CD4-positive, alpha-beta T cell treated with Interferon alpha-2 for 1 hour (primary cell): Measurements from ENCODE around the gene EPC1.

Source experiments
- DNase-seq, 2 donors: peaks; one replicate each; pipeline ENCODE4 v3.0.0-alpha.2; 2020 to 2022

EPC1 gene

GRCh38 chr10:32330214-32330613 lies 16.7 kb downstream of the EPC1 start:
- DNase-seq = no peak

- no peak for DNase-seq
Observed at GRCh38 chr10:32329061-32329460, 17.9 kb downstream of the EPC1 start.

- DNase-seq = peak in 1 of 2 donors; percentile 23
Observed at GRCh38 chr10:32328499-32328898, 18.5 kb downstream of the EPC1 start.

DNA sequence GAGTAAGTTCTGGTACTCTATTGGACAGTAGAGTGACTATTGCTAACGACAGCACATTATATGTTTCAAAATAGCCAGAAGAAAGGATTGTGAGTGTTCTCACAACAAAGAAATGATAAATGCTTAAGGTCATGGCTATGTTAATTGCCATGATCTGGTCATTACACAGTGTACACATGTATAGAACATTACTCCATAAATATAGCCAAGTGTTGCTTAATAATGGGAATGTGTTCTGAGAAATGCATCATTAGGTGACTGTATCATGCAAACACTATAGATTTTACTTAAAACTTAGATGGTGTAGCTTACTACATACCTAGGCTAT lies 19.6 kb downstream of the EPC1 start:
- DNase-seq = no peak

DNA sequence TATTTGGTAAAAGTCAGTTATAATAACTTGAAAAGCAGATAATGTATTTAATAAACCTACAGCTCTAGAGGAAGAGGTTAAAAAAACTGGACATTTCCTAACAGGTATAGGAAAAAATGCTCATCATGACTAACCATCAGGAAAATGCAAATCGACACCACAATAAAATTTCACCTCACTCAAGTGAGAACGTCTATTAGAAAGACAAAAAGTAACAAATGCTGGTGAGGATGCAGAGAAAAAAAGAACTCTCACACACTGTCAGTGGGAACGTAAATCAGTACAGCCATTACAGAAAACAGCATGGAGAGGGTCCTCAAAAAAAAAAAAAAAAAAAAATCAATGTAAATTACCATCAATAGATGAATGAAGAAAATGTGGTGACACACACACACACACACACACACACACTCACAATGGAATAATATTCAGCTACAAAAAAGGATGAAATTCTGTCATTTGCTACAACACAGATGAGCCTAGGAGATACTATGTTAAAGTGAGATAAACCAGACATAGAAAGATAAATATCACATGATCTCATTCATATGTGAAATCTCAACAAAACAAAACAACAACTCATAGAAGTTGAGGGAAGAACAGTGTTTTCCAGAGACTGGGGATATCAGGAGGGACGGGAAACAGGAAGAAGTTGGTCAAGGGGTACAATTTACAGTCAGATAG lies 20.1 kb downstream of the EPC1 start:
- no peak for DNase-seq

DNA sequence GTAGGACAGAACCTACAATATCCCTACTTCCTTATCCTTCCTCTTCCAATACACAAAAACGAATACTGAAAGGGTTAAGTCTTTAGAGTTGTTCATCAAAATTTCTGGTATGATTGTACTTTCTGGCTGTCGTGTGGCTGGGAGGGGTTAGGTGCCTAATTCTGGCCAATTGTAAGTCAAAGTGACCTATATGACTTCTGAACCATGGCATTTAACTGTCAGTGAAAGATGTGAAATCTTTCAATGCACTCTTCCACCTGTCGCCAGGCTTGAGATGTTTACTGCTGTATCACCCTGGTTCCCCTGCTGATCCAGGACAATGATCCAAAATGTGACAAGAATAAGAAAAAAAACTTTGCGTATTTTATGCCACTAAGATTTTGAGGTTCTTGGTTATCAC lies 20.8 kb downstream of the EPC1 start:
- DNase-seq = no peak

DNA sequence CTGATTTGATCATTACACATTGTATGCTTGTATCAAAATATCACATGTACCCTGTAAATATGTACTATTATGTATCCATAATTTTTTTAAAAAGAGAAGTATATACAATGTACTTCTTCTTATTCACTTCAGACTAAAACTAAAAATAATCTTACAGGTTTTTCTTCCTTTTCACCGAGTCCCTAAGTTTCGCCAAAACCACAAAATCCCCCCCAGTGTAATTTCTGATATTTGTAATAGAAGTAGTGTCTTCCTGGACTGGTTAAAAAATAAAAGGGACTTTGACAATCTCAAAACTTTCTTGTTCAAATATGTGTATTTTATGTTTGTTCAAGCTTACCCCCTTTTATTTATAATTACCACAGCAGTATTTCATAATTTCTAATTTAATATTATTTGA lies 23.9 kb downstream of the EPC1 start:
- DNase-seq = no peak

GRCh38 chr10:32321016-32321631 lies 25.8 kb downstream of the EPC1 start:
- no peak for DNase-seq

- DNase-seq = peak; percentile 27 to 52
Observed at GRCh38 chr10:32318476-32318896, 28.5 kb downstream of the EPC1 start.

GRCh38 chr10:32317795-32318357 lies 29.1 kb downstream of the EPC1 start:
- DNase-seq = peak in 1 of 2 donors; percentile 39

DNA sequence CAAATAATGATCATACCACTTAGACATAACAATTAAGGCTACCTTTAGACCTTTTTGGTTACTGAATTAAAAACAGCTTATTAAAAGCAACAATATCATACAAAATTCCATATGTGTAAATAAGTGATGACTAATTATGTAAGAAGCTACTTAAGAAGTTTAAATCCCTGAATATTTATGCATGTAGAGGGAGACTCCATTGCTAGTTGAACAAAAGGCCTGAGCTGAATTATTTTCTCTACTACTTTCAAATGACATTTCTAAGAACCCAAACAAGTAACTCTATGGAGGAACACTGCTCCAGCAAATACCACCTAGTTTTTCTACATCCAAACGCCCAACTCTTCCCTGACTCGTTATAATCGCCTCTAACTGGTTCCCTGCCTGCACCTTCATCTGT lies 31.5 kb downstream of the EPC1 start:
- DNase-seq = no peak

GRCh38 chr10:32314588-32314987 lies 32.4 kb downstream of the EPC1 start:
- no peak for DNase-seq

DNA sequence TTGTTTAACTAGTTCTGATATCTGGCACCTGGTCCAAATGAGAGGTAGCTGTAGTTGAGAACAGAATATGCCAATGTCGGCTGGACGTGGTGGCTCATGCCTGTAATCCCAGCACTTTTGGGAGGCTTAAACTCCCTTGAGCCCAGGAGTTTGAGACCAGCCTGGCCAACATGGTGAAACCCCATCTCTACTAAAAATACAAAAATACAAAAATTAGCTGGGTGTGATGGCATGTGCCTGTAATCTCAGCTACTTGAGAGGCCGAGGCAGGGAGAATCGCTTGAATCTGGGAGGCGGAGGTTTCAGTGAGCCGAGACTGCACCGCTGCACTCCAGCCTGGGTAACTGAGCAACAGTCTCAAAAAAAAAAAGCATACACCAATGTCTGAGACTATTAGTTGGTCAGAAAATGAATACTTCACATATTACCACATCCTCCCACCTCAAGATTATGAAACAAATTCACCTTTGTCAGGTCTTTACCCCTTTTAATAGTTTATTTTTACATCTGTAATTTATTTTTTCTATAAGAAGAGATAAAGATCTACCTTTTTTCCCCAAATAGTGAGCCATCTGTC lies 38.8 kb downstream of the EPC1 start:
- DNase-seq = peak in 1 of 2 donors; percentile 16

DNA sequence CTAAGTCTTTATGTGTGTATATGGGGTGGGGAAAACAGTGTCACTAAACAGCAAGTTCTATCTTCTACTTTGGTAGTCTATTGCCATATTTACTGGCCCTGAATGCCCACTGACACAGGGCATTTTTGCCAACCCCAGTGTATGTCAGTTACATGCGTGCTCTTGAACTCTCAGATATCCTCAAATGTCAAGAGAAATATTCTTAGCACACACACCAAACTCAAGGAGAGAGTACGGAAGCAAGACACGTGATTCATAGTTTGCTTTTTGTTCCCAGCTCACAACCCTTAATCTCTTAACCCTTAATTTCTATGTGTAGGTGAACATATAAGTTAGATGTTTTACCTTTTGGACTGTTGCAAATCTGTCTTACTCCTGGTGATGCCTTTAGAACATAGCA lies 39.3 kb downstream of the EPC1 start:
- DNase-seq = no peak

- no peak for DNase-seq
Observed at GRCh38 chr10:32299354-32299980, 47.5 kb downstream of the EPC1 start.

DNA sequence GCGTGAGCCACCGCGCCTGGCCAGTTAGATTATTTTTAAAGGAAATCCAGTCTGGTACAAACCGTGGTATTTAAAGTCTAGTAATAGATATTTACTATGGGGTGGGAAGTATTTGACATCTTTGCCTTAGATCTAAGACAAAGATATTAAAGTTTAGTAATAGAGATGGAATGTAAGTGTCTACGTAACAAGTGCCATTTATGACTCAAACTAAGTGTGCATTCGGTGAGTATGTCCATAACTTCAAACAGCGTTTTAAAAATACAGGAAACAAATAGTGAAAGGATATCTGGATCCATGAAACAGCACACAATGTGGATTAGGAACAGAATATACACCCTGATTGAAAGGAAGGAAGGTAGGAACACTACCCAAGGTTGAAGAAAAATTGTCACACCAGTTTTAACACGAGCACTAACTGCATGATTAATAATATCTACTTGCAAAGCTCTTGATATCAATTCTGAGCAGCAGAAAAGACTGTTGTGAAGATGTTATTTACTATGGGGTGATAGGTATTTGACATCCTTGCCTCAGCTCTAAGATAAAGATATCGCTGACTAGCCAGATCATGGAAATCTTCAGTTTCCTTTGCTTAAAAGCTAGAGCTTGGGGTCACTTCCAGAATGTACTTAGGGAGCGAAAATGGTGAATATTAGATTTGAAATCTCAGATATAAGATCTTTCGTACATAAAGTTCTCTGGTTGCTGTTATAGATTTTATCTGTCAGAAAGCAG lies 48.7 kb downstream of the EPC1 start:
- no peak for DNase-seq

- no peak for DNase-seq
Observed at GRCh38 chr10:32295027-32295426, 51.9 kb downstream of the EPC1 start.

DNA sequence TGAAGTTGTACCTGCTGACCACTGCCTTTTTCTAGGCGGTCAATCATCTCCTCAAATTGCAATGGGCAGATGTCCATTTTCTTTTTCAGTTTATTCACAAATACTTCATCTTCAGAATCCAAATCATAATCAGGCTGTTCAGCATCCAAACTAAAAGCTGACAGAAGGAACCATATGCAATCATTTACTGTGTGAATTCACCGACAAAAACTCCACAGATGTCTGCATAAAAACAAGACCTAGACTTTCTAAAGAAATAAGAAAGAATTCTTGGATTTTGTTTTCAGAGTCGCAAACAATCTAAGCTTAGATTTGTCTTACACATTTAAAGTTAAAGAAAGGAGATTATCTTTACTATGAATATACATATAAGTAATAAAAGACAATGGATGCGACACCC lies 53.4 kb downstream of the EPC1 start:
- no peak for DNase-seq

GRCh38 chr10:32279795-32280194 lies 67.2 kb downstream of the EPC1 start:
- DNase-seq = no peak

GRCh38 chr10:32273336-32273735 lies 73.6 kb downstream of the EPC1 start:
- DNase-seq = no peak

GRCh38 chr10:32271617-32272016 lies 75.3 kb downstream of the EPC1 start:
- no peak for DNase-seq

DNA sequence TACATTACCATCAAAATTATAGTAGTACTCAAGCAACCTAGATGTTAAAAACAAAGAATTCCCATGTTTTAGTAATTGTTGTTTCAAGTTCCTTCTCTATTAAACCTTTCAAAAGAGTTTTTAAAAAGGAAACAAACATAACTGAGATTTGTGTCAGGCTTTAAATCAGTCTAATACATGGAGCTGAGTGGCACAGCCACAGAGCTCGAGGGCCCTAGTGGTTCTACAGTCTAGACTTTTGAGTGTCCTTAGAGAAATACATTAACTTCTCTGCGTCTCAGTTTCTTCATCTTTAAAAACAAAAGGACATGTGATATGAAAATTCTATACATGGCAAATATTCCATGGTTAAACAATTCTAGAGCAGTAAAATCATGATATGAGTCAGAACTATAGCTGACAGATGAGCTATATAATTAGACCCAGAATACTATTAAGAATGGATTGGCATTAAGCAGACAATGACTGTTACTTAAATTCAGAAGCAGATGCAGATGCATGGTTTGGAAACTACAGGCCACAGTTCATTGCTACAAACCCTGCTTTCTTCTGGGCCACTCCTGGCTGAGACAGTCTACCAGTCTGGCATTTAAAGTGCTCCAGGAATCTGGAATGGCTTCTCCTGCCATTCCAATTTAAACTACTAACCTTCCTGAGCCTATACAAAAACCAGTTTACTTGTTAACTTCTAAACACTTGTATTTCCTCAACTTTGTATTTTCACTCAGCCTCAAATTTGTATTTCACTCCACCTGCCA lies 77.4 kb downstream of the EPC1 start:
- no peak for DNase-seq
